Measurements from ENCODE around the gene CAMKK1. TPM values are rescaled to one million over a fixed set of nuclear protein-coding genes. Genes with fewer than 3 reads are reported as not detected.

CAMKK1 gene
- total and polyA plus RNA-seq, 4 donors, result 3.8 to 14.9 (median 9.4) TPM

DNA sequence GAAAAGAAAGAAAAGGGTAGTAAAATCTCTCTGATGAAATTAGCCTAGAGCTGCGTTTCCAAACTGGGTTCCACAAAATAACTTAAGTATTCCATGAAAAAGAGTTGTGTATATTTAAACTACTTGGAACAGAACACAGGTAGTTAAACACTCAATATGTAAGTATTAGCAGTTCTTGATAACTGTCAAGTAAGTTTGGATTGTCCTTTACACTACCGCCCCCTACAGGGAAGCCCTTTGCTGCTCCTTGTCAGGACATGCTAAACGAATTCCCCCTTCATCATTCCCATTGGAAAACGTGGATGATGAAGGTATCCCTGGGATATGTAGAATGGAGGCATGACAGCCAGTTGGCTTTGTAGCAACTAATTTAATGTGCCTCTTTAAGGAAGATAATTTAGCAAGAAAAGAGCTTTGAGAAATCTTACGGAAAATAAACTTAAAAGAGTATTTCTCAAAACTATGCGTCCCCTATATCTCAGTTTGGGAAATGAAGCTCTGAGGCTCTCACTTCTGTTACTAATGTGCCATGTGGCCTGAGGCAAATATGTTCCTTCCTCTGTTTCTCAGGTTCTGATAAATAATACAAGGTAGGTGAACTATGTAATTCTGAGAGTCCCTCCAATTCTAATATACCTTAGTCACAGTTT lies 65.6 kb downstream of the CAMKK1 start:
- TF ChIP-seq, protein P1, sequence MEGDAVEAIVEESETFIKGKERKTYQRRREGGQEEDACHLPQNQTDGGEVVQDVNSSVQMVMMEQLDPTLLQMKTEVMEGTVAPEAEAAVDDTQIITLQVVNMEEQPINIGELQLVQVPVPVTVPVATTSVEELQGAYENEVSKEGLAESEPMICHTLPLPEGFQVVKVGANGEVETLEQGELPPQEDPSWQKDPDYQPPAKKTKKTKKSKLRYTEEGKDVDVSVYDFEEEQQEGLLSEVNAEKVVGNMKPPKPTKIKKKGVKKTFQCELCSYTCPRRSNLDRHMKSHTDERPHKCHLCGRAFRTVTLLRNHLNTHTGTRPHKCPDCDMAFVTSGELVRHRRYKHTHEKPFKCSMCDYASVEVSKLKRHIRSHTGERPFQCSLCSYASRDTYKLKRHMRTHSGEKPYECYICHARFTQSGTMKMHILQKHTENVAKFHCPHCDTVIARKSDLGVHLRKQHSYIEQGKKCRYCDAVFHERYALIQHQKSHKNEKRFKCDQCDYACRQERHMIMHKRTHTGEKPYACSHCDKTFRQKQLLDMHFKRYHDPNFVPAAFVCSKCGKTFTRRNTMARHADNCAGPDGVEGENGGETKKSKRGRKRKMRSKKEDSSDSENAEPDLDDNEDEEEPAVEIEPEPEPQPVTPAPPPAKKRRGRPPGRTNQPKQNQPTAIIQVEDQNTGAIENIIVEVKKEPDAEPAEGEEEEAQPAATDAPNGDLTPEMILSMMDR (IDR thresholded peaks at IDR 0.05; ENCODE audit: control extremely low read depth, extremely low read depth), result peak; percentile 53
- DNase-seq (peak; percentile 53 to 68 (median 56)), ATAC-seq (ENCODE audit: insufficient read depth, low FRiP score) (no peak)
- Histone ChIP-seq H3K9ac (ENCODE audit: insufficient read depth in 1 of 2, low read length in 2 of 2) (no peak overlapping the region), H3K27me3 (ENCODE audit: control insufficient read depth in 3 of 3, insufficient read depth in 3 of 3, low read length in 2 of 3) (no peaks in the 10 kb centered on the region), H3K4me3 (no peak overlapping the region), H3K27ac (ENCODE audit: low read depth in 1 of 2, low read length in 1 of 2) (no peak overlapping the region), H3K9me3 (ENCODE audit: control insufficient read depth in 4 of 4, insufficient read depth in 3 of 4, low read length in 3 of 4) (no peaks in the 10 kb centered on the region), H3K4me1 (ENCODE audit: control insufficient read depth in 5 of 5, insufficient read depth in 5 of 5, low read length in 5 of 5) (peaks cover 0 to 6% (median 0%) of the 10 kb centered on the region in 5 donors), H3K36me3 (ENCODE audit: control insufficient read depth in 4 of 4, insufficient read depth in 4 of 4, low read length in 4 of 4) (peaks cover 20 to 47% (median 29%) of the 10 kb centered on the region in 4 donors)
- WGBS, 2 donors, result 54 to 56% methylated on average over 6 of the region's 6 CpGs

DNA sequence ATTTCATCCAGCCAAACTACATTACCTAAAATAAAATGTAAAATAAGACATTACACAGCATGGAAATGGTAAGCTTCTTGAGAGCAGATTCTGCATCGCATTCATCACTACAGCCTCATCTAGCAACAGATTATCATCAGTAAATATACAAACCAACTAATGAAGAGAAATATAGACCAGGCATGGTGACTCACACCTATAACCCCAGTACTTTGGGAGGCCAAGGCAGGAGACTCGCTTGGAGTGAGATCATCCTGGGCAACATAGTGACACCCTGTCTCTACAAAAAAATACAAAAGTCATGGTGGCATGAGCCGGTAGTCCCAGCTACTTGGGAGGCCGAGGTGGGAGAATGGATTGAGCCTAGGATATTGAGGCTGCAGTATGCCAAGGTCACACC lies 66.7 kb downstream of the CAMKK1 start:
- Histone ChIP-seq H3K9ac (ENCODE audit: insufficient read depth in 1 of 2, low read length in 2 of 2) (no peak overlapping the region), H3K27ac (ENCODE audit: low read depth in 1 of 2, low read length in 1 of 2) (no peak overlapping the region), H3K9me3 (ENCODE audit: control insufficient read depth in 4 of 4, insufficient read depth in 3 of 4, low read length in 3 of 4) (no peaks in the 10 kb centered on the region), H3K4me1 (ENCODE audit: control insufficient read depth in 5 of 5, insufficient read depth in 5 of 5, low read length in 5 of 5) (peaks cover 0 to 6% (median 0%) of the 10 kb centered on the region in 5 donors), H3K4me3 (no peak overlapping the region), H3K36me3 (ENCODE audit: control insufficient read depth in 4 of 4, insufficient read depth in 4 of 4, low read length in 4 of 4) (peaks cover 21 to 57% (median 33%) of the 10 kb centered on the region in 4 donors), H3K27me3 (ENCODE audit: control insufficient read depth in 3 of 3, insufficient read depth in 3 of 3, low read length in 2 of 3) (no peaks in the 10 kb centered on the region)
- DNase-seq (no peak), ATAC-seq (ENCODE audit: insufficient read depth, low FRiP score) (no peak)
- TF ChIP-seq, protein P1 (IDR thresholded peaks at IDR 0.05; ENCODE audit: control extremely low read depth, extremely low read depth), result no peak
- WGBS, 2 donors, result 93 to 97% methylated on average over 4 of the region's 4 CpGs

DNA sequence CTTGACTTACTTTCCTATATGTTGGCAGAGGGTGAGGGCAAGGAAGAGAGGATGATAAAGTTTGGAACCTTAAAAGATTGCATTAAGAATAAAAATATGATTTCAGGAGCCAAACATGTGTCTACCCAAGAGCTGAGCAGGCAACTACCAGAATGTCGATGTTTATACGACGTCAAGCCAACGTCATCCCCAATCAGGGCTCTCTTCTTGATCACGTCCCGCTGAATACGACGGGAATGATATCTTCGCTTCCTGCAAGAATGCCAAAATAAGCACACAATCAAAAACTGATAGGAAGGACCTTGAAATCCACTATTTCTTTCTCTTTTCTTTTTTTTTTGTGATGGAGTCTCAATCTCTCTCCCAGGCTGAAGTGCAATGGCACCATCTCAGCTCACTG lies 71.8 kb downstream of the CAMKK1 start:
- Histone ChIP-seq H3K9me3 (ENCODE audit: control insufficient read depth in 4 of 4, insufficient read depth in 3 of 4, low read length in 3 of 4) (no peaks in the 10 kb centered on the region), H3K27me3 (ENCODE audit: control insufficient read depth in 3 of 3, insufficient read depth in 3 of 3, low read length in 2 of 3) (no peaks in the 10 kb centered on the region), H3K27ac (ENCODE audit: low read depth in 1 of 2, low read length in 1 of 2) (no peak overlapping the region), H3K36me3 (ENCODE audit: control insufficient read depth in 4 of 4, insufficient read depth in 4 of 4, low read length in 4 of 4) (peaks cover 20 to 55% (median 37%) of the 10 kb centered on the region in 4 donors), H3K4me3 (no peak overlapping the region), H3K4me1 (ENCODE audit: control insufficient read depth in 5 of 5, insufficient read depth in 5 of 5, low read length in 5 of 5) (no peaks in the 10 kb centered on the region), H3K9ac (ENCODE audit: insufficient read depth in 1 of 2, low read length in 2 of 2) (no peak overlapping the region)
- TF ChIP-seq, protein P1 (IDR thresholded peaks at IDR 0.05; ENCODE audit: control extremely low read depth, extremely low read depth), result no peak
- no peak for ATAC-seq (ENCODE audit: insufficient read depth, low FRiP score)
- 95 to 96% methylated on average over 9 of the region's 9 CpGs for WGBS, 2 donors
- no peak for DNase-seq
